ENCODE measurements around the gene NAPG. TPM values are rescaled to one million over a fixed set of nuclear protein-coding genes. Genes with fewer than 3 reads are reported as not detected.

Gene NAPG
- total and polyA plus RNA-seq, 4 donors, result 54.9 to 125 (median 57.1) TPM

DNA sequence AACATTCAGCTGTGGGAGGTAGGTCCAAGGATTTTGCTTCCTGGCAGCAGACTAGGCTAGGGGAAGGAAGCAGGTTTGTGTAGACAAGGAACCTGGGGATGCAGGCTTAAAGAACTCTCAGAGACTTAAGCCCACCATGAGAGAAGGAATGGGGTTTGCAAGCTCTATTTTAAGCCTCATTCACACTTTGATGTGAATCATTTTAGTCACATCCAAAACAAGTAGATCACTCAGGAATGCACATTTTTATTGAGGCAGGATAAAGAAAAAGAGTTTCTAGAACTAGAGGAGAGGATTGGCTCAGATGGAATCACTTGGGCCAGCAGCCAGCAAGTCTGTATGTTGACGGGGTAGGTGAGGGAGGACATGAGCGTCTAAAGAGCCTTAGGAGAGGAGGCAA lies 3.3 kb upstream of the NAPG start:
- DNase-seq (ENCODE audit: low read depth in 4 of 6, low spot score in 6 of 6), result no peak
- no peaks in the 10 kb centered on the region for H3K27me3 ChIP-seq (ENCODE audit: control insufficient read depth, insufficient read depth, low read length)
- H3K9me3 ChIP-seq (ENCODE audit: control insufficient read depth, insufficient read depth, low read length), result no peaks in the 10 kb centered on the region
- H3K27ac ChIP-seq (ENCODE audit: low read depth, low read length), result no peak overlapping the region
- peaks cover 17% of the 10 kb centered on the region for H3K4me1 ChIP-seq (ENCODE audit: control insufficient read depth, insufficient read depth, low read length)
- H3K36me3 ChIP-seq (ENCODE audit: control insufficient read depth, insufficient read depth, low read length), result no peaks in the 10 kb centered on the region
- WGBS (ENCODE audit: insufficient coverage), result 65% methylated on average over 2 of the region's 2 CpGs
- H3K4me3 ChIP-seq (ENCODE audit: low read depth, low read length), result no peak overlapping the region

GRCh38 chr18:10523544-10523943 lies 2.3 kb upstream of the NAPG start:
- Histone ChIP-seq H3K9me3 (ENCODE audit: control insufficient read depth, insufficient read depth, low read length) (no peaks in the 10 kb centered on the region), H3K27me3 (ENCODE audit: control insufficient read depth, insufficient read depth, low read length) (no peaks in the 10 kb centered on the region), H3K4me3 (ENCODE audit: low read depth, low read length) (no peak overlapping the region), H3K36me3 (ENCODE audit: control insufficient read depth, insufficient read depth, low read length) (no peaks in the 10 kb centered on the region), H3K4me1 (ENCODE audit: control insufficient read depth, insufficient read depth, low read length) (peaks cover 21% of the 10 kb centered on the region), H3K27ac (ENCODE audit: low read depth, low read length) (no peak overlapping the region)
- WGBS (ENCODE audit: insufficient coverage), result 62% methylated on average over 2 of the region's 4 CpGs
- DNase-seq (ENCODE audit: low read depth in 4 of 6, low spot score in 6 of 6), result no peak

DNA sequence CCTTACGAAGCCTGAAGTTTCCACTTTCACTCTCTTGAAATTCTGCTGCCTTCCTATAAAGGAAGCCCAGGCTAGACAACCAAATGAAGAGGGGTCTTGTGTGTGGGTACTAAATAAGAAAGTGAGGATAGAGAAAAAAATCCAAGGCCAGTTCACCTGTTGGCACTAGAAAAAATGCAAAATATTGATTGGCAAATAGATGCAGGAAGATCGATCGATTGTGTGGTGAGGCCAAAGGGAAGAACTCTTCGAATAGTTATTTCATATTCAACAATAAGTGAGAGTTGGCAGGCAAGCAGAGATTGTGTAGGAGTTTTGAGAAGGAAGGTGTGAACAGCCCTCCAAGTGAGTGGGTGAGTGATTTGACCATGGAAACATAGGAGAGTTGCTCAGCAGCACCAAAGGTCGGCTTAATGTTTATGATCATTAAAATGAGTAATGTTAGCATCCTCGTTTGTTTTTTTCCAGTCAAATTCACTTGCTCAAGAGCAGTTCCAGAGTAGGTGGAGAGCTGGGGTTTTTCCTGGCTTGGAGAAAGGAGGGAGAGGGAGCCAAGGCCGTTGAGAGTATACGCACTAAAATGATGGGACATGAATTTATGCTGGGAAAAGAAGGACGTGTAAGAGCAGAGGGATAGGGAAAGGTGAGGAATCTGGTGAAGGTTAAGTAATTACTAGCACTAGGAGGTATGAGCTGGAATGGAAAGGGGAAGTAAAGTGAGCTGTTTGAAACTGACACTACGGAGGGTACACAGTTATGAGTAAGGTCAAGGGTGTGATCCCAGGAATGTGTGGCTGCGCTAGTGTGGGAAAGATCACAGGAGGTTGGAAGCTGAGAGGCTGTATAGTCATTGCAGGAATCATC lies 1.1 kb upstream of the NAPG start:
- Histone ChIP-seq H3K27me3 (ENCODE audit: control insufficient read depth, insufficient read depth, low read length) (no peaks in the 10 kb centered on the region), H3K9me3 (ENCODE audit: control insufficient read depth, insufficient read depth, low read length) (no peaks in the 10 kb centered on the region), H3K27ac (ENCODE audit: low read depth, low read length) (no peak overlapping the region), H3K36me3 (ENCODE audit: control insufficient read depth, insufficient read depth, low read length) (no peaks in the 10 kb centered on the region), H3K4me3 (ENCODE audit: low read depth, low read length) (no peak overlapping the region), H3K4me1 (ENCODE audit: control insufficient read depth, insufficient read depth, low read length) (peaks cover 14% of the 10 kb centered on the region)
- 80% methylated on average over 9 of the region's 11 CpGs for WGBS (ENCODE audit: insufficient coverage)
- no peak for DNase-seq (ENCODE audit: low read depth in 4 of 6, low spot score in 6 of 6)

DNA sequence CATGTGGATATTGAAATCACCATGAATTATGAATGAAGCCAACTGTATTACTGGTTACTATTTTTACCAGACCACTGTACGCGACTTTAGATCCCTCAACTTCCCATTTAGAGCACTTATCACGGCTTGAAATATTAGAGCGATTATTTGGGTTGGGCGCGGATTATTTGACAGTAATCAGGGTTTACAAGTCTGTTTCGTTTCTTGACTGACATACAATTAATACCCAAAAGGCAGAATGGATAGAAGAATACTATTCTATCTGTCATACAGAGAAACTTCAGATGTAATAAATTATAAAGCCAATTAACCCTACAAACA lies 496 bp upstream of the NAPG start:
- Histone ChIP-seq H3K36me3 (ENCODE audit: control insufficient read depth, insufficient read depth, low read length) (no peaks in the 10 kb centered on the region), H3K4me3 (ENCODE audit: low read depth, low read length) (peak overlapping the region; percentile 80), H3K27ac (ENCODE audit: low read depth, low read length) (peak overlapping the region; percentile 79), H3K4me1 (ENCODE audit: control insufficient read depth, insufficient read depth, low read length) (peaks cover 14% of the 10 kb centered on the region), H3K9me3 (ENCODE audit: control insufficient read depth, insufficient read depth, low read length) (no peaks in the 10 kb centered on the region), H3K27me3 (ENCODE audit: control insufficient read depth, insufficient read depth, low read length) (no peaks in the 10 kb centered on the region)
- no CpG with 5 or more reads among the region's 7 CpGs for WGBS (ENCODE audit: insufficient coverage)
- no peak for DNase-seq (ENCODE audit: low read depth in 4 of 6, low spot score in 6 of 6)

DNA sequence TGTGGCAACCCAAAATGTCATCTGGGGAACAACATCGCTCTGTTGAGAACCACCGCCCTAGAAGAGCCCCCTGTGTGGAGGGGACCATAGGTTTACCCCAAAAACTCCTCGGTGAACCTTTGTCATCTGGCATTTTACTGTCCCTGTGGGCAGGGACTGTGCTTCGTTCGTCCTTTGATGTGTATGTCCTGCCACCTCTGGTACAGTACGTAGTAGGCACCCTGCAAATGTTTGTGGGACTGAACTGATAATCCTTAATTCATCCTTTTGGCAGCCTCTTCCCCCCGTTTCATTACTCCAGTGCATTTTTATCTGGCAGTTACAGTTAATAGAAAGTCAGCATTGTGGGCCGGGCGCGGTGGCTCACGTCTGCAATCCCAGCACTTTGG lies 728 bp downstream of the NAPG start:
- H3K36me3 ChIP-seq (ENCODE audit: control insufficient read depth, insufficient read depth, low read length), result no peaks in the 10 kb centered on the region
- peak overlapping the region; percentile 80 for H3K4me3 ChIP-seq (ENCODE audit: low read depth, low read length)
- H3K9me3 ChIP-seq (ENCODE audit: control insufficient read depth, insufficient read depth, low read length), result no peaks in the 10 kb centered on the region
- no peaks in the 10 kb centered on the region for H3K27me3 ChIP-seq (ENCODE audit: control insufficient read depth, insufficient read depth, low read length)
- H3K27ac ChIP-seq (ENCODE audit: low read depth, low read length), result peak overlapping the region; percentile 79
- peak in 1 of 6 donors; percentile 46 for DNase-seq (ENCODE audit: low read depth in 4 of 6, low spot score in 6 of 6)
- WGBS (ENCODE audit: insufficient coverage), result 3% methylated on average over 10 of the region's 11 CpGs
- H3K4me1 ChIP-seq (ENCODE audit: control insufficient read depth, insufficient read depth, low read length), result peaks cover 14% of the 10 kb centered on the region

DNA sequence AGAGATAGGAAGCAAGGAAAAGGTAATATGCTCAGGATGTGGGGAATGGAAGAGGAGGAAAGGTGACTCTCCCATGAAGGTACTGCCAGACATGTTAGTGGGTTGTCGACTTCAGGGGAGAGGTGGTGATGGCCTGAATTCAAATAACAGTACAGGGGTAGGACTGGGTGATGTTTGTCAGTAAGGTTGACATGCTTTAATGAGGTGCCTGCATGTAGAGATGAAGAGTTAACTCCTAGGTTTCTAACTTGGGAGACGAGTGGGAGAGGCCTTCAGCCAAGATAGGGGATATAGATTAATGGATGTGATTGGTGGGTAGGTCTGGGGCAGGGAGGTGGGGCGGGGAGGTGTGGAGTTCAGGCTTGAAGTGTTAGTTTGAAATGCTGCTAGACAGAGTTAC lies 2.6 kb downstream of the NAPG start:
- Histone ChIP-seq H3K27me3 (ENCODE audit: control insufficient read depth, insufficient read depth, low read length) (no peaks in the 10 kb centered on the region), H3K9me3 (ENCODE audit: control insufficient read depth, insufficient read depth, low read length) (no peaks in the 10 kb centered on the region), H3K4me1 (ENCODE audit: control insufficient read depth, insufficient read depth, low read length) (peaks cover 14% of the 10 kb centered on the region), H3K4me3 (ENCODE audit: low read depth, low read length) (no peak overlapping the region), H3K27ac (ENCODE audit: low read depth, low read length) (no peak overlapping the region), H3K36me3 (ENCODE audit: control insufficient read depth, insufficient read depth, low read length) (no peaks in the 10 kb centered on the region)
- DNase-seq (ENCODE audit: low read depth in 4 of 6, low spot score in 6 of 6), result no peak
- WGBS (ENCODE audit: insufficient coverage), result 78% methylated on average over 3 of the region's 3 CpGs

GRCh38 chr18:10530002-10530401 lies 4.2 kb downstream of the NAPG start:
- H3K27ac ChIP-seq (ENCODE audit: low read depth, low read length), result no peak overlapping the region
- H3K4me3 ChIP-seq (ENCODE audit: low read depth, low read length), result no peak overlapping the region
- H3K27me3 ChIP-seq (ENCODE audit: control insufficient read depth, insufficient read depth, low read length), result no peaks in the 10 kb centered on the region
- H3K4me1 ChIP-seq (ENCODE audit: control insufficient read depth, insufficient read depth, low read length), result peaks cover 14% of the 10 kb centered on the region
- no peaks in the 10 kb centered on the region for H3K9me3 ChIP-seq (ENCODE audit: control insufficient read depth, insufficient read depth, low read length)
- no peak for DNase-seq (ENCODE audit: low read depth in 4 of 6, low spot score in 6 of 6)
- H3K36me3 ChIP-seq (ENCODE audit: control insufficient read depth, insufficient read depth, low read length), result peaks cover 3% of the 10 kb centered on the region
- 100% methylated on average over 2 of the region's 3 CpGs for WGBS (ENCODE audit: insufficient coverage)

- peaks cover 14% of the 10 kb centered on the region for H3K4me1 ChIP-seq (ENCODE audit: control insufficient read depth, insufficient read depth, low read length)
- H3K27me3 ChIP-seq (ENCODE audit: control insufficient read depth, insufficient read depth, low read length), result no peaks in the 10 kb centered on the region
- H3K27ac ChIP-seq (ENCODE audit: low read depth, low read length), result no peak overlapping the region
- H3K9me3 ChIP-seq (ENCODE audit: control insufficient read depth, insufficient read depth, low read length), result no peaks in the 10 kb centered on the region
- DNase-seq (ENCODE audit: low read depth in 4 of 6, low spot score in 6 of 6), result no peak
- no peak overlapping the region for H3K4me3 ChIP-seq (ENCODE audit: low read depth, low read length)
- no CpG with 5 or more reads among the region's 3 CpGs for WGBS (ENCODE audit: insufficient coverage)
- peaks cover 3% of the 10 kb centered on the region for H3K36me3 ChIP-seq (ENCODE audit: control insufficient read depth, insufficient read depth, low read length)
Measured at GRCh38 chr18:10530852-10531251, 5.0 kb downstream of the NAPG start.

DNA sequence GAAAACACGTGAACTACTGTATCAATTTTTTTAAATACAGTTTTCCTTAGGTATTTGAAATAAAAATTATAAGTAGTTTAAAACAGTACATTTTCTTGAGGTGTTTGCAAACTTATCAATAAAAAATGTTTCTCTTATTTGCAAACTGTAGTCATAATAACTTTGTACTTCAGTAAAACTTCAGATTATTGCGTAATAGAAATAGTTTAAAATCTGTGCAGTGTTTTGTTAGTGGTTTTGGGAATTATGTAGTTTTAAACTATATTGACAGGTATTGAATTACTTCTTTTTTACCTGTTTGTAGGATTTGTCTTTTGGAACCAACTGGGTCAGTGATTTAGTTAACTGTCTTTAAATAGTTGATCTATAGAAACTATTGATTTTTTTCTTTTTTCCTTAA lies 7.3 kb downstream of the NAPG start:
- no CpG with 5 or more reads among the region's 2 CpGs for WGBS (ENCODE audit: insufficient coverage)
- no peaks in the 10 kb centered on the region for H3K9me3 ChIP-seq (ENCODE audit: control insufficient read depth, insufficient read depth, low read length)
- peaks cover 3% of the 10 kb centered on the region for H3K36me3 ChIP-seq (ENCODE audit: control insufficient read depth, insufficient read depth, low read length)
- DNase-seq (ENCODE audit: low read depth in 4 of 6, low spot score in 6 of 6), result no peak
- H3K4me3 ChIP-seq (ENCODE audit: low read depth, low read length), result no peak overlapping the region
- no peaks in the 10 kb centered on the region for H3K4me1 ChIP-seq (ENCODE audit: control insufficient read depth, insufficient read depth, low read length)
- H3K27me3 ChIP-seq (ENCODE audit: control insufficient read depth, insufficient read depth, low read length), result no peaks in the 10 kb centered on the region
- no peak overlapping the region for H3K27ac ChIP-seq (ENCODE audit: low read depth, low read length)

GRCh38 chr18:10536280-10536679 lies 10.5 kb downstream of the NAPG start:
- H3K36me3 ChIP-seq (ENCODE audit: control insufficient read depth, insufficient read depth, low read length), result peaks cover 6% of the 10 kb centered on the region
- no peaks in the 10 kb centered on the region for H3K4me1 ChIP-seq (ENCODE audit: control insufficient read depth, insufficient read depth, low read length)
- H3K9me3 ChIP-seq (ENCODE audit: control insufficient read depth, insufficient read depth, low read length), result no peaks in the 10 kb centered on the region
- no peak overlapping the region for H3K4me3 ChIP-seq (ENCODE audit: low read depth, low read length)
- WGBS (ENCODE audit: insufficient coverage), result no CpG with 5 or more reads among the region's 2 CpGs
- no peak overlapping the region for H3K27ac ChIP-seq (ENCODE audit: low read depth, low read length)
- DNase-seq (ENCODE audit: low read depth in 4 of 6, low spot score in 6 of 6), result no peak
- no peaks in the 10 kb centered on the region for H3K27me3 ChIP-seq (ENCODE audit: control insufficient read depth, insufficient read depth, low read length)
